GM19240 (cell line): ENCODE measurements around the gene STPG2.
"Not testable (repeated sequence)": the region's sequence is repeated elsewhere in the genome, so short reads cannot be mapped to it uniquely, and the experiment has no call there.

ENCODE experiments used
- DNase-seq: peaks from one replicate; pipeline ENCODE4 v3.0.0; 2011; ENCODE audit warnings: low spot score; ENCODE audit not compliant: insufficient read length

The STPG2 gene

DNA sequence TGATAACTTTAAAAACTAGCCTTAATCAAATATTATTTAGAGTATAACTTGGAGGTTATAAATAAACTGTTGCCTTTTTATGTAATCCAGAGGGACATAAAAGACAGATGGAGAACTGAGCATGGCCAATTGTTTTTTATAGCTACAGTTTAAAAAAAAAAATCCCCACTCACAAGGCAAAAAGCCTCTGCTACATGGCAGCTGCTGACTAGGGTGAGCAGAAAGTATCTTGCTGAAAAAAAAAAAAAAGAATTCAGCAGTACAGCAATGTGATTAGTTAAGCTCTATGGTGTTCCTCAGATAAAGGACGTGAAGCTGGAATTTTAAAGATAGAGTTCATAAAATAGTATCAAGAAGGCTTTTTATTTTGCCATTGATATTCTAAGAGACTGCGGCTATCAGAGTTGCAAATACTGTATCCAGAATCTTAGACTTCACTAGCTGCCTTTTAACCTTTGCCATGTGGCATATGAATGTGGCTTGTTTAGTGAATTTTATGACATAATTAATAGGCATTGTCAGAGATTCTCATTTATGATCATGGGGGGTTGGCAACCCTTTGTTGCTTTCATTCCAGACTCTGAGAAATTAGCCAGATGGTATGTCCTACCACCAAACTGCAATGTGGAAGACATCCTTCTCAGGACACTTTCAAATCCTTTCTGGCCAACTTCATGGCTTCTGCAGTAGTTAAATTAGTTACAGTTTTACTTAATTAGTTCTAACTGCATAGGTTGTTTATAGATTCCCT, 498.0 kb downstream of the STPG2 start:
- no peak for DNase-seq

DNA sequence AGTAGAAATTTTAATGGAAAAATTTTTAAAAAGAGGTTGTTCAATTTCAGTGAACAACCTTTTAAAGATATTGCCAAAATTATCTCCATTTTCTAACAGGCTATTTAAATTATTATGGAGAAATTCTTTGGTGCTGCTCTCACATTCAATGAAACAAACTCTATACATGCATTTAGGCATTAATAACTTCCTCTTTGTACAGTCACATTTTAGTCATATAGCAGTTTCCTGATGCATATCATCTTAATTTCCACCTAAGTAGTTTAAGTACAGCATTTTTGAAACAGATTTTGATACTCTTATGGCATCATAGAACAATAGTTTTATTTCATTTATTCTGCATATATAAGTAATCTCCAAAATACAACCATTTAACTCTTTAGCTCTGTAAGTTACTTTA, 500.1 kb downstream of the STPG2 start:
- DNase-seq: no peak

DNA sequence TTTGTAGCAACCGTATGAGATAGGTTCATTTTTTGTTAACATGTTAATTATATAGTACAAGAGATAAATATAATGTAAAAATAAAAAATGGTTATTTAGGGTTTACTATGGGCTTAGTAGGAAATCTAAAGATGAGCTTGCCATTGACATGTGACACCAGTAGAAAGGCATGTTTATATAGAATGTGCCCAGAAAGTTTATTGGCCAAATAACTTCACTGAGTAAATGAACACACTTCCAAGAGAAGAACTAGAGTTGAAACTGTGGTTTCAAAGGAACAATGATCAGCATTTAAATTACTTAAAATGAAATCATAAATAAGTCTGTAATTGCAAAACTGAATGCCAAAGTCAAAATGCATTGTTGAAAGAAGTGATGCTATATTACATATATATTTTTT, 503.3 kb downstream of the STPG2 start:
- no peak for DNase-seq

DNA sequence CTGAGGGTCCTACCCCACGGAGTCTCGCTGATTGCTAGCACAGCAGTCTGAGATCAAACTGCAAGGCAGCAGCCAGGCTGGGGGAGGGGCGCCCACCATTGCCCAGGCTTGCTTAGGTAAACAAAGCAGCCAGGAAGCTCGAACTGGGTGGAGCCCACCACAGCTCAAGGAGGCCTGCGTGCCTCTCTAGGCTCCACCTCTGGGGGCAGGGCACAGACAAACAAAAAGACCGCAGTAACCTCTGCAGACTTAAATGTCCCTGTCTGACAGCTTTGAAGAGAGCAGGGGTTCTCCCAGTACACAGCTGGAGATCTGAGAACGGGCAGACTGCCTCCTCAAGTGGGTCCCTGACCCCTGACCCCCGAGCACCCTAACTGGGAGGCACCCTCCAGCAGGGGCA, 509.4 kb downstream of the STPG2 start:
- not testable (repeated sequence) for DNase-seq

DNA sequence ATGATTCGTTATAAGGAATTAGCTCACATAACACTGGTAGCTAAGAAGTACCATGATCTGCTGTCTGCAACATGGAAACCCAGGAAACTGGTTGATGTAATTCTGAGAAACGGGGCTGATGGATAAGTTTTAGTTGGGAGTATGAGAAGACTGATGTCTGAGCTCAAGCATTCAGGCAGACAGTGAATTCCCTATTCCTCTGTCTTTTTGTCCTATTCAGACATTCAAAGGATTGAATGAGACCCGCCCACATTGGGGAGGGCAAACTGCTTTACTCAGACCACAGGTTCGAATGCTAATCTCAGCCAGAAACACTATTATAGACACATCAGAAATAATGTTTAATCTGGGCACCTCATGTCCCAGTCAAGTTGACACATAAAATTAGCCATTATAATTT, 515.5 kb downstream of the STPG2 start:
- DNase-seq: no peak

DNA sequence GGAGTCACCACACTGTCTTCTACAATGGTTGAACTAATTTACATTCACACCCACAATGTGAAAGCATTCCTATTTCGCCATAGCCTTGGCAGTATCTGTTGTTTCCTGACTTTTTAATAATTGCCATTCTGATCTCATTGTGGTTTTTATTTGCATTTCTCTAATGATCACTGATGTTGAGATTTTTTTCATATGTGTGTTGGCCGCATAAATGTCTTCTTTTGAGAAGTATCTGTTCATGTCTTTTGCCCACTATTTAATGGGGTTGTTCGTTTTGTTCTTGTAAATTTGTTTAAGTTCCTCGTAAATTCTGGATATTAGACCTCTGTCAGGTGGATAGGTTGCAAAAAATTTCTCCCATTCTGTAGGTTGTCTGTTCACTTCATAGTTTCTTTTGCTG, 519.1 kb downstream of the STPG2 start:
- DNase-seq: no peak

DNA sequence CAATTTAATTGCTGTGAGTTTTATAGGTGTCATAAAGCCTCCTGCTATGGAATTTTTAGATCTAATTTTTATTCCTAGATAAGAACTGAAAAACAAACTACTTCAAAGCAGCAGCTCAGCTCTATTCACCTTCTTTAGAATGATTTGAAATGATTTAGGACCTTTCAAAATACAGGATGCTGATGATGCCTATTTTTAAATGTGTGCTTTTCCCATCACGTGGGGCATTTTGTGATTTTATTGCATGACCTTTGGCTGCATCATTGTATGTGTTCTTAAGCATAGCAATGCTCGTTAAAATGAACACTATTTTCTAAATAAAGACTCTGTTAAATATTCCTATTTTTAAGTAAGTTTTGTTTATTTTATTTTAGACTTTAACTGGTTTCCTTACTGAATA, 537.3 kb downstream of the STPG2 start:
- no peak for DNase-seq

DNA sequence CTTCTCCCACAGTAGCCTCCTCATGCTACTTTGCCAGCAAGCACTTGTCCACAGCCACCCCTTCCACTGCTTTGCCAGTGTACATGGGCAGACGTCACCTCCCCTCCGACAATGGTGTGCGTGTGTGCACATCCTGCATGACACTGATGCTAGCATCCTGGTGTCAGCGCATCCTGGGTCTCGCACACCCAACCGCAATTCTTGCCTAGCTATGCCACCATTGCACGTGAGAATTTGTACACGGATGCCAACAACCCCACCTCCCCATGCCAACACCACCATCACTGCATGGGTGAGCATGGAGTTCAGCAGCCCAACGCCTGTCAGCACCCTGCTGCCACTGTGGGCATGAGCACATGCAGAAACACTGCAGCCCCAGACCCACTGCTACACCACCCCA, 550.0 kb downstream of the STPG2 start:
- DNase-seq: no peak

DNA sequence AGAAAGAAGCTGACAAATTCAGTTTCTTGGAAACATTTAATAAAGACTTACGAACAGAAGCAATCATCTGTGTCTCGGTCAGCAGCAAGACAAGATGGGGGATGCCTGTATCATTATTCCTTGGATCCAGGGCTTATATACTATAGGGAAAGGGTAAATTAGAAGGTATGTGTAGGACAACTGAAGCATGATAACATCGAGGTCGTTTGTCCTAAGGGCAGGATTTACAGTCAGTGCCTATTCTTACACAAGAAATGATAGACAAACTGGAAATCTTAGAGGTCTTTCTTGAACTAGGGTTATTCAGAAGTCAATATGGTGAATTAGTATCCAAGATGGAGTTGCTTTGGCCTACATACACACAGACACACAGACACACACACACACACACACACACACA, 553.0 kb downstream of the STPG2 start:
- DNase-seq: no peak

DNA sequence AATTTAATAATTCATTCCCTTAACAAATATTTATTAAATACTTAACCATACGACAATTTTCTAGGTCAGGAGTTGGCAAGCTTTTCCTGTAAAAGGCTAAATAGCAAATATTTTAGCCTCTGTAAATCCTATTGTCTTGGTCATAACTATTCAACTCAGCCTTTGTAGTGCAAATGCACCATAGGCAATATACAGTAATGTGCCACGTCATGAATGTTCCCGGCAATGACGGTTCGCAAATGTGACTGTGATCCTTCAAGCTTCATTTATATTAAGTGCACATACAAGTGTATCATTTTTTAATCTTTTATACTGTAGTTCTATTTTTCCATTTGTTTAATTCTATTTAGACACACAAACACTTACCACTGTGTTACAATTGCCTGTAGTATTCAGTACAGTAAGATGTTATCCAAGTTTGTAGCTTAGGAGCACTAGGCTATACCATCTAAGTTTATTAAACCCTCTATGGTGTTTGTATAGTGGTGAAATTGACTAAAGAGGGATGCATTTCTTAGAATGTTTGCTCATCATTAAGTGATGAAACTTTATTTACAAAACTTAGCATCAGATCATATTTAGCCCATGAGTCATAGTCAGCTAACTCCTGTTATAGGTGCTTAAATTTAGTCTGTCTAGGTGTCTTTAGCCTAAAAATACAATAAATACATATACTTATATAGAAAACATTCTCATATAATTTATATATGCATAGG, 553.6 kb downstream of the STPG2 start:
- DNase-seq: no peak

DNA sequence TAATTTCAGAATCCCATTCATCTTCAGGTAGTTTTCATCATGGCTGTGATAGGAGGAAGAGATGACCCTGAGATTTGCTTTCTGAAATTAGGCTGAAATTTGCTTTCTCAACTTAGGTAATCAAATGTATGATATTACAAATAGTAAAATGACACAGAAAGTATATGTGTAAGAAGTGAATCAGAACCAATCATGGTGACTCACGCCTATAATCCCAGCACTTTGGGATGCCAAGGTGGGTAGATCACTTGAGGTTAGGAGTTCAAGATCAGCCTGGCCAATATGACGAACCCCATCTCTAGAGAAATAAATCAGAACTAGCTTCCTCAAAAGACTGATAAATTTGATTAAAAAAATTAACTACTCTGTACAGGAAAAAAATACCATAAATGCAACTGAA, 555.4 kb downstream of the STPG2 start:
- no peak for DNase-seq

DNA sequence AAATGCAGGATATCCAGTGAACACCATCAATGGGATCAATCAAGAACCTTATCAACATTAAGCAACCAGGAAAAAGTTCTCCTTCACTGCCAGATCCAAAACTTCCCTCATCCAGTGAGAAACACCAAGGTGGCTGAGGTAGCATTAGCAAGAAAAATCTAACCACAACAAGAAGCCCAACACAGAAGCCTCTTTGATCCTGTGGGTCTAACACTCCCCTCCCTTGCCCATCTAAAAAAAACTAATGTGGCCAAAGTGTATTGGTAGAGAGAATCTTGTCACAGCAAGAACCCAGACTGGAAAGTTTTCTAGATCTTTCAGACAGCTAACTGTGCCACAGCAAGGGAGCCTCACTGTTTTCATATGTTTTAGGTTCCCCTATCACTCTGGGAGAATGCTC, 558.0 kb downstream of the STPG2 start:
- no peak for DNase-seq

DNA sequence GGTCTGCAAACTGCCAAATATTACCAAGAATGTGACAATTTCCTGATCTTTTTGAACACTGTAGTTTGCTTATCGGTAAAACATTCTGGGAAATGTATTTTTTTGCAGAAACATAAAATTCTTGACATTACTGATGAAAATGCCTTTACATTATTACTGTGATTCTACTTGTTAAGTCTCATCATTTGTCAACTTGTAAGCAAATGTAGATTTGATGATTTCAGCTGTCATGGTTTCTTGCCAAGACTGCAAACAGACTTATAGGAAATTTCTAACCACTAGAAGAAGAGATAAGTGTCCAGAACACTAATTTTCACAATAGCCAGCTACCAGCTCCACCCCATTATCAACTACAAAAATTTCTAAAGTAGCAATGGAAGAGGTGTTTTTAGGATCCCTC, 560.4 kb downstream of the STPG2 start:
- DNase-seq: no peak

DNA sequence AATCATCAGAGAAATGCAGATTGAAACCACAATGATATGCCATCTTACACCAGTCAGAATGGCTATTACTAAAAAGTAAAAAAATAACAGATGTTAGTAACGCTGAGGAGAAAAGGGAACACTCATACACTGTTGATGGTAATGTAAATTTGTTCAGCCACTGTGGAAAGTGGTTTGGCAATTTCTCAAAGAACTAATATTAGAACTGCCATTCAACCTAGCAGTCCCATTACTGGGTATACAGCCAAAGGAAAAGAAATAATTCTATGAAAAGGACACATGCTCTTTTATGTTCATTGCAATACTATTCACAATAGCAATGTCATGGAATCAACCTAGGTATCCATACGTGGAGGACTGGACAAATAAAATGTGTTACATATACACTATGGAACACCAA, 566.3 kb downstream of the STPG2 start:
- DNase-seq: no peak

DNA sequence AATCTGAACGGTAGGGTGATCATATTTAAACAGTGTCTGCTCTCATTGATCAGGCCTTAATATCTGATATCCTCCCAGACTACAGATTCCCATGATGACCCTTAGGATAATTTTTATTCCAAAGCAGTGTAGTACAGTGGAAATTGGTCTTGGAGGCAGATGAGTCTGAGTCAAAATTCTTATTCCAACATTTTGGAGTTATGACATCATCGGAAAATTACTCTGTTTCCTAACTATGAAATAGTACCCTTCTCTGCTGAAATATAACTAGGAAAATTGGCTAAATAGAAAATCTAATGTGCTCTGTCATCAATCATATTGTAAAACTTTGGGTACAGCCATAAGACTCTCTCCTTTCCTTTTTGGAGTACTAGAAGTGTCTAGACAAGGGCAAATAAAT, 583.3 kb downstream of the STPG2 start:
- no peak for DNase-seq

DNA sequence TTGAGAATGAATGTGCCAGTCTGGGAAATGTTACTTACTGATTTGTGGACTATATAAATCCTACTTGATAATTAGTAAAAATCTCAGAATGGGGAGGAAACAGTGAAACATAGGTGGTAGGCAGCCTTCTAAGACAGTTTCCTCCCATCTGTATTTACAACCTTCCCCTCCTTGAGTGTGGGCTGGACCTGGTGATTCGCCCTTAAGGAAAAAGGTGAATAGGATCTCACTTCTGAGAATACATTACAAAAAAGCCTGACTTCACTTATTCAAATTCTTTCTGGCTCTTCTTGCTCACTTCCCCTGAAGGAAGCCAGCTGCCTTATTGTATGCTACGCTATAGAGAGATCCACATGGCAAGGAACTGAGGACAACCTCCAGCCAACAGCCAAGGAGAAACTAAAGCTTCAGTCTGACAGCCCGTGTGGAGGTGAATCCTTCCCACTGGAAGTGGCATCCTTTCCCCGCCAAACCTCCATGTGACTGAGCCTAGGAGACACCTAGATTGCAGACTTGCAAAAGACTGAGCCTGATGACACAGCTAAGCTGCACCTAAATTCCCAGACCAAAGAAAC, 585.0 kb downstream of the STPG2 start:
- DNase-seq: no peak

DNA sequence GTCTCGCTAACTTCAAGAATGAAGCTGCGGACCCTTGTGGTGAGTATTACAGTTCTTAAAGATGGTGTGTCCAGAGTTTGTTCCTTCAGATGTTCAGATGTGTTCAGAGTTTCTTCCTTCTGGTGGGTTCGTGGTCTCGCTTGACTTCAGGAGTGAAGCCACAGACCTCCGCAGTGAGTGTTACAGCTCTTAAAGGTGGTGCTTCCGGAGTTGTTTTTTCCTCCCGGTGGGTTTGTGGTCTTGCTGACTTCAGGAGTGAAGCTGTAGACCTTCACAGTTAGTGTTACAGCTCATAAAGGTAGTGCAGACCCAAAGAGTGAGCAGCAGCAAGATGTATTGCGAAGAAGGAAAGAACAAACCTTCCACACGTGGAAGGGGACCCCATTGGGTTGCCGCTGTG, 592.6 kb downstream of the STPG2 start:
- not testable (repeated sequence) for DNase-seq

DNA sequence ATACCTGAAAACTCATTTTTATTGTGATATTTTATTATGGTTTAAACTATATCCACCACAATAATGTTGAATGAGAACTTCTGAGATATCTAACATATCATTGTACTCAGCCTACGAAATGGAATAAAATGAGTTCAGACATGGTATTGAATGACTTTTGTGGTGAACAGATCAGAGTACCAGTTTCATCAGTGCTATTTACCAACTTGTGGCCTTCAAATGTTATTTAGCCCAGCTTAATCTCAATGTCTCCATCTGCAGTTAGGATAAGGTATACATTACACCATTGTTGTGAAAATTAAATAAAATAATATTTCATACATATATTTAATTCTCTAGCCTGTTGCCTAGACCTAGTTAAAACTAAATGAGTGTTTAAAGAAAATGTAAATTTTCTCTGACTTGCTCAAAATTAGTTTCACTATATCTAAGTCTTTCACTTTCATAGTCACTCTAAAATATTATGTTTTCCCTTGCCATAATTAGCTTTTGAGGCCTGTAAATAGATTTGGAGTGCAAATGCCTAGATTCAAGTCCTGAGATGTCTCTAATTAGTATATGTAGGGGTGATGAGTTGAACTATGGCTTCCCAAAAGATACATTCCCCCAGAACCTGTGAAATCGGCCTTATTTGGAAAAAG, 594.2 kb downstream of the STPG2 start:
- no peak for DNase-seq

DNA sequence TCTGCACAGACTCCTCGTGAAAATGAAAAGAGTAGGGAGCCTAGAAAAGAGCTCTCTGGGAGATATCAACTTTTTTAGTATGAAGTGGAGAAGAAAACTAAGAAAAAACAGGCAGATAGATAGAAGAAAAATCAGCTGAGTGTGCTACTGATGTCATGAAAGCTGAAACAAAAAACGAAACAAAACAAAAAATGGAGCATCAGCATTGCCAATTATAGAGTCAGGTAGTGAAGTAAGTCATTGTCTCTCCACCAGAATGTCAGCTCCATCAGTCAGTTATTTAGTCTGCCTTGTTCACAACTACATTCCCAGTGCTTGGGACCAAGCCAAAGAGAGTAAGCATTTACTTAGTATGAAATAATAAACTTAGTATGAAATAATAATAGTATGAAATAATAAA, 595.1 kb downstream of the STPG2 start:
- no peak for DNase-seq

DNA sequence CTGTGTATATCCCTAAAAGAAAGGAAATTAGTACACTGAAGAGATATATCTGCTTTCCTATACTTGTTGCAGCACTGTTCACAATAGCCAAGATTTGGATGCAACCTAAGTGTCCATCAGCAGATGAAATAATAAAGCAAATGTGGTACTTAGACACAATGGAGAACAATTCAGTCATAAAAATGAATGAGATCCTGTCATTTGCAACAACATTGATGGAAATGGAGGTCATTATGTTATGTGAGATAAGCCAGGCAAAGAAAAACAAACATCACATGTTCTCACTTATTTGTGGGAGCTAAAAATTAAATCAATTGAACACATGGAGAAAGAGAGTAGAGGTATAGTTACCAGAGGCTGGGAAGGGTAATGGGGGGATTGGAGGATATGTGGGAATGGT, 611.9 kb downstream of the STPG2 start:
- DNase-seq: no peak

DNA sequence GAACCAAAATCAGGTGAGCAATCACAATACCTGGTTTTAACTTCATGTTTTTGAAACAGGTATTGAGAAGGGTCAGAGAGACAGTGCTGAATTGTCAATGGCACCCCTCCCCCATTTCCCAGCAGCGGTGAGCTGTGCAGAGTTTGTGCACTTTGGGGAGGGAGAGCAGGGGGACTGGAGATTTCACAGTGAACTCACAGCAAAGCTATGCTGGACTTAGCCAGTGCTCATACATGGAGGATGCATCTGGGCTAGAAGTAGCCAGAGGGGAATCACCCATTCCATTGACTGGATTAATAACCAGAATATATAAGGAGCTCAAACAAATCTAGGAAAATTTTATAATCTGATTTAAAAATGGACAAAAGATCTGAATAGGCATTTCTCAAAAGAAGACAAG, 612.6 kb downstream of the STPG2 start:
- DNase-seq: no peak

DNA sequence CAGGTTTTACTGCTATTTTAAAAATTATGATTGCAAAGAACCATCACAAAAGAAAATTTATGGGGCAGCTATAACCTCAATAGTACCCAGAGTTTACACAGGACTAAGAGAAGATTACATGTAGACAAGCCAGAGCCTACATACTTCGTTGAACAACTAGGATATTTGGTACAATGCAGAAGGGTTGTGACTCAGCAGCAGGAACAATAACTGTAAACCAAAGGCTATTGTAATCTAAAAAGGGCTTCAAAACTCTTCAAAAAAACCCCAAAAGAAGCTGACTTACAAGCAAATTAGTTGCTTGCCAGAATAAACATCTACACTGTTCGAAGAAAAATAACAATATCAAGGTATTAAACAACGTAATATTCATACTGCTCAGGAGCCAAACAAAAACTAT, 618.0 kb downstream of the STPG2 start:
- DNase-seq: no peak
